GM18498 (cell line): ENCODE results near the gene GLTPD2.

Source experiments
- ATAC-seq: cut with Tn5 transposase; IDR thresholded peaks from one replicate; pipeline ENCODE4 v1.9.1; 2021; ENCODE audit warnings: mild to moderate bottlenecking, moderate library complexity; ENCODE audit not compliant: unreplicated experiment

Gene GLTPD2

GRCh38 chr17:4788807-4789700 lies at the start of gene GLTPD2:
GLTPD2 (plus strand) TSS chr17:4788964; CDS start chr17:4789012, 48 bp downstream.
- ATAC-seq, result no peak

GRCh38 chr17:4739122-4740024 lies 49.4 kb upstream of the GLTPD2 start, which contains the start of the genes CXCL16 and ZMYND15:
CXCL16 (minus strand) TSS chr17:4739928; CDS start chr17:4739339, 589 bp downstream.
ZMYND15 (plus strand) TSS chr17:4739833; CDS start chr17:4740549, 716 bp downstream.
- ATAC-seq, result peak; percentile 54

GRCh38 chr17:4740025-4740351 lies 48.8 kb upstream of the GLTPD2 start:
- no peak for ATAC-seq

- ATAC-seq, result no peak
These were observed 48.2 kb upstream of the GLTPD2 start for GRCh38 chr17:4740584-4740983.

GRCh38 chr17:4741544-4741943 lies 47.2 kb upstream of the GLTPD2 start:
- no peak for ATAC-seq

- ATAC-seq, result no peak
These were observed 46.6 kb upstream of the GLTPD2 start for GRCh38 chr17:4742133-4742532.

GRCh38 chr17:4742629-4743028 lies 46.1 kb upstream of the GLTPD2 start:
- ATAC-seq, result no peak

GRCh38 chr17:4743216-4743615 lies 45.5 kb upstream of the GLTPD2 start:
- ATAC-seq, result no peak

GRCh38 chr17:4743898-4744297 lies 44.9 kb upstream of the GLTPD2 start:
- no peak for ATAC-seq

GRCh38 chr17:4744999-4745969 lies 43.5 kb upstream of the GLTPD2 start:
- ATAC-seq, result no peak

- no peak for ATAC-seq
These were observed 40.9 kb upstream of the GLTPD2 start for GRCh38 chr17:4747847-4748246.

- no peak for ATAC-seq
These were observed 40.1 kb upstream of the GLTPD2 start for GRCh38 chr17:4748686-4749085.

- ATAC-seq, result no peak
These were observed 38.2 kb upstream of the GLTPD2 start for GRCh38 chr17:4750606-4751005.

GRCh38 chr17:4751932-4752331 lies 36.8 kb upstream of the GLTPD2 start:
- no peak for ATAC-seq

- no peak for ATAC-seq
These were observed 35.4 kb upstream of the GLTPD2 start for GRCh38 chr17:4753392-4753791.

- no peak for ATAC-seq
These were observed 29.0 kb upstream of the GLTPD2 start for GRCh38 chr17:4759776-4760236.

GRCh38 chr17:4764595-4764994 lies 24.2 kb upstream of the GLTPD2 start:
- ATAC-seq, result no peak

GRCh38 chr17:4766201-4766600 lies 22.6 kb upstream of the GLTPD2 start:
- no peak for ATAC-seq

GRCh38 chr17:4766723-4767122 lies 22.0 kb upstream of the GLTPD2 start:
- no peak for ATAC-seq

GRCh38 chr17:4768298-4768697 lies 20.5 kb upstream of the GLTPD2 start:
- ATAC-seq, result no peak
